ENCODE measurements around the gene SH3RF2.
A peak's percentile ranks its signal among the peaks of the same experiment; 100 is the strongest.
"Not testable (repeated sequence)": the region's sequence is repeated elsewhere in the genome, so short reads cannot be mapped to it uniquely, and the experiment has no call there.

Gene SH3RF2

DNA sequence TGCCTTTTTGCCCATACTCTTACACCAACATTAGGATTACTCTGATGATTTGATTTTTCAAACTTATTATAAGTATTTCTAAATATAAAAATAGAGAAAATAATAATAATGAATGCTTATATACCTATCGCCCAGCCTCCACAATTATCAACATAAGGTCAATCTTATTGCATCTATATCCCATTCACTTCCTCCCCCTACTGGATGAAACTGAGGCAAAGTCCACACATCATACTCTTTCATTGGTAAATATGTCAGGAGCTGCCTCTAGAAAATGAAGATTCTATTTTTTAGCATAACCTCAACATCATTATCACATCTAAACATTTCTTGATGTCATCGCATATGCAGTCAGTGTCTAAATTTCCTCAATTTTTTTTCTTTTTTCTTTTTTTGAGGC is 44.3 kb downstream of the SH3RF2 start:
- no peak for DNase-seq

DNA sequence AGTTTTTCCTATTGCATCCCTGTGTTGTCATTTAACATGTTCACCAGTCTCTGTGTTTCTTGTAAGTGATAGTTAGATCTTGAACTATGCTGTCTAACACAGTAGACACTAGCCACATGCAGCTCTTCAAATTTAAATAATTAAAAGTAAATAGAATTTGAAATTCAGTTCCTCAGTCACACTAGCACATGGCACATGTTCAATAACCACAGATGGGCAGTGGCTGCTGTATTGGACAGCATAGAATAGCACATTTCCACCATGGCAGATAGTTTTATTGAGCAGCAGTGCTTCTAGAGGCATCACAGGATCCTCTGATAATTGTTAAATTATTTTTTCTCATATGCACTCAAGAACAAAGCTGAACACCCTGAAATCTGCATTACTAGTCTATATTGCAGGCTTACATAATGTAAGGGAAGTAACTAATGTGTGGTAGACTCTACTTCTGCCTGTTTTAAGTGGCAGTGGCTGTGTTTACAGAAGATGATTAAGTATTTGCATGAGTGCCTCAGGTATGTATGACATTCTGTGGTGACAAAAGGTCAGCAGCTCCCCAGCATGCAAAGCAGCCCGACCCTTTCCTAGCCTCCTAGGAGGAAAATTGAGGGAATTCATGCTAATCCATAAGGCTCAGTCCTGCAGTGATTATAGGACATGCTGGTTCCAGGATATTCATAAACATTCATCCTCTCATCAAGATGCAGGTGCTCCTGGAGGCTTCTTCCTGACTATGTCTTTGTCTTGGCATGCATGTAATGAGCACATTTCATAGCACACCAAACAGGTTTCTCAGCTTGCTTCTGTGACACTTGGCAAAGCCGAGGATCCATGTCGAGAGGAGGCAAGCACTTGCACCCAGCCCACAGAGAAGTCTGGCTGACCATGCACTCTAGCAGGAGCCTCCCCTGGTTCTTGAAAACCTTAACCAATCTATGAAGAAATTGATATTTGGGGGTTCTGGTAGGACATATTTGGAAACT is 45.5 kb downstream of the SH3RF2 start:
- DNase-seq = no peak

DNA sequence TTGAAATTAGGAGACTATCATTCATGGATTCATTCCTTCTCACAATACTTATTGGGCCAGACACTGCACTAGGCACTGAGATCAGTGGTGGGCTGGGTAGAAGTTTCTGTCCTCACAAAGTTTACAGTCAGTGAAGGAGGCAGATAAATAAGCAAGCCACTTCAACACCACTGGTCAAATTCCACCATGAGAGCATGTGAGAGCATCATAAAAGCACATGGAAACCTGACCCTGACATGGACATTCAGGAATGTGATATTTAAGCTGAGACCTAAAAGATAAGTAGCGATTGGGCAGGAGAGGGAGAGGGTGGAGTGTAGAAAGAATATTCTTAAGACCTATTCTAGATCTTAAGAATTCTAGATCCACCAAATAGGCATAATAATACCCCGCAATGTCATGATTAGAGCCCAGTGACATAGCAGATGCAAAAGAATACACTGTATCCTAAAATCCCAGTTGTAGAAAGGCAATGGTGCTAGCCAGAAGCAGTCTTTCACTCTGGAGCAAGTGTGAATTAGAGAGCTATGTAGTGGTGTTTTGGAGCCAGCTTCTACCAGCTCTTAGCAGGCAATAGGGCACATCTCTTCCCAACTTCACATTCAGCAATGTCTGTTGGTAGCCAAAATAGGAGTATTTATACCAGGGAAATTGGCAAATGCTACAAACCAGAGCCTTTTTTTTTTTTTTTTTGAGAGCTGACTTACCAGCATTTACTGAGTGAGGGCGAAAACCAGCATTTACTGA is 46.4 kb downstream of the SH3RF2 start:
- no peak for DNase-seq

GRCh38 chr5:145983446-145983845 is 47.1 kb downstream of the SH3RF2 start:
- peak; percentile 37 for DNase-seq

GRCh38 chr5:145984072-145984471 is 47.7 kb downstream of the SH3RF2 start:
- no peak for DNase-seq

- DNase-seq = no peak
These were observed 51.5 kb downstream of the SH3RF2 start for GRCh38 chr5:145987856-145988255.

DNA sequence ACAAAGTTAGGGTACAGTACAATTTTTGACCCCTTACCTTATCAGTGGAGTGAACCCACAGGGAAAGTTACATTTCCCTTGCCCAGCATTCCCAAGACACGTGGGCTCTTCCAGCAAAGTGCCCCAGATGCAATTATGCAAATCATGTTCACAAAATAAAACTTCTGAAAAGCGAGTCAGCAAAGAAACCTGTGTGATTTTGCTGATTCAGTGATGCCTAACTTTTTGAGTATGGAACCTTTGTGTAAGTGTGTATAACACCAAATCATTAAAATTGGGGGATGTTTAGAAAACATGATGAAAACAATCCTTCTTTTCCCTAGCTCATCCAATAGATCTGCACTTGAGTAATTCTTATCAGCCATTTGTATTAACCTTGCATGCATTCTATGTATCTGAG is 52.6 kb downstream of the SH3RF2 start:
- no peak for DNase-seq

DNA sequence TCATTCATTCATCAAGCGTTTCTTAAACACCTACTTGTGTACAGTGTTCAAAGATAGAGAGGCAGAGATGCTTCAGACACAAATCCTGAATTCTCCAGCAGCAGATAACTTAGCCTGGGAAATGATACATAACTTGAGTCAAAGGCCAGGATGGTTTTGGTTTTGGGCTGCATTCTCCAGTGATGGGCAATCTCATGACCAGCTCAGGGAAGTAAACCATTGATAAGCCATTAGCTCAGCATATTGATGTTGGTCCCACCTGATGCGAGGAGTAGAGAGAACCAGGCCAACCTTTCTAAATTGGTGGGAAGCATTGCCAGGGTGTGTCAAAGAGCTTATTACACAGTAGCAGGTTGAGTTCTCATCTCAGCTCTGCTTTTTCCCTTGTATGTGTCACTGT is 53.0 kb downstream of the SH3RF2 start:
- no peak for DNase-seq

GRCh38 chr5:145990170-145990569 is 53.8 kb downstream of the SH3RF2 start:
- DNase-seq = no peak

- no peak for DNase-seq
These were observed 54.7 kb downstream of the SH3RF2 start for GRCh38 chr5:145991044-145991575.

- DNase-seq = not testable (repeated sequence)
These were observed 57.2 kb downstream of the SH3RF2 start for GRCh38 chr5:145993538-145993937.

DNA sequence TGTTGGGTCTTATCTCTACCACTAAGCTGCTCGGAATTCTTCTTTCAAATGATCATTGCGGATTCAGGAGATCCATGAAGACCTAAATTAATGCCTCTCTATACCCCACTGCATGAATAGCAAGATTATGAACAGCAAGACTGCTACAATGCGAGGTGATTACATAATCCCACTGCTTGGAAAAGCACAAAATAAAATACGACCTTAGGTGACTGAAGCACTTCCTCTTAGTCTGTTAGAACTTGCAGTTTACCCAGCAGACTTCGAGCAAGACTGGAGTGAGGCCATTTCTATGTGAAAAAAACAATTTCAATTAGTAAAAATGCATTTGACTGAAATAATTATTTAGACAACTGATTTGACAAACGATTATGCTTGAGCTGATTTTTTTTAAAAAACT is 59.8 kb downstream of the SH3RF2 start:
- no peak for DNase-seq

DNA sequence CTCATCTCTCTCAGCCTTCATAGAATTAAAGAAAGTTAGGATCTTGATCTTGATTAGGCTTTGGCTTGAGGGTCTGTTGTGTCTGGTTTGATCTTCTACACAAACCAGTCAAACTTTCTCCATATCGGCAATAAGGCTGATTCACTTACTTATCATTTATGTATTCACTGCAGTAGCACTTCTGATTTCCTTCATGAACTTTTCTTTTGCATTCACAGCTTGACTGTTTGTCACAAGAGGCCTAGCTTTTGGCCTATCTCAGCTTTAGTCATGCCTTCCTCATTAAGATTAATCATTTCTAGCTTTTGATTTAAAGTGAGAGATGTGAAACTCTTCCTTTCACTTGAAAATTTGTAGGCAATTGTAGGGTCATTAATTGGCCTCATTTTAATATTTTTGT is 62.8 kb downstream of the SH3RF2 start:
- DNase-seq = no peak

- DNase-seq = no peak
These were observed 63.7 kb downstream of the SH3RF2 start for GRCh38 chr5:146000072-146000471.

GRCh38 chr5:146001544-146002190 is 65.3 kb downstream of the SH3RF2 start:
- no peak for DNase-seq

DNA sequence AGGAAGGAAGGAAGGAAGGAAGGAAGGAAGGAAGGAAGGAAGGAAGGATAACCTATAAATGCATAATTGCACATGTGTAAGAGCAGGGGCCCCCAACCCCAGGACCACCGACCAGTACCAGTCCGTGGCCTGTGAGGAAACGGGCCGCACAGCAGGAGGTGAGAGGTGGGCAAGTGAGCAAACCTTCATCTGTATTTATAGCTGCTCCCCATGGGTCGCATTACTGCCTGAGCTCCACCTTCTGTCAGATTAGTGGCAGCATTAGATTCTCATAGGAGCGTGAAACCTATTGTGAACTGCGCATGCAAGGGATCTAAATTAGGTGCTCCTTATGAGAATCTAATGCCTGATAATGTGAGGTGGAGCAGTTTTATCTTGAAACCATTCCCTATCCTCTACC is 66.1 kb downstream of the SH3RF2 start:
- DNase-seq = no peak

GRCh38 chr5:146003852-146004251 is 67.5 kb downstream of the SH3RF2 start:
- DNase-seq = no peak

DNA sequence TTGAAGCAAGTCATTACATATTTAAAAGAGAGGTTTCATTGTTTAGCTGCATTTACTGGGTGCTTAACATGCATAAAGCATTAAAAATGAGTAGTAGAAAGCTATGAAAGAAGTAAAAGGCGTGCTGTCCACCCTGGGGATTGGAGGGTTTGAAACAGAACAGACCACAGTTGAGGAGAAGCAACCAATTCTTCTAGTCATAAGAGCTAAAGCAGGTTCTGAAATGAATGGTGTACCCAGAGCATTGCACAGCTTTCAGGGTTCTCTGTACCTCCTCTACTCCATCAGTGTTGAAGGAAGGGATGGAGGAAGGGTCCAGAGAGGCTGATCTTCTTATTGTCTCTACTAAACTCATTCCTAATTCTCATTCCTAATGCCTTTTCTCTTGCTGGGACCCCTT is 68.9 kb downstream of the SH3RF2 start:
- DNase-seq = no peak

DNA sequence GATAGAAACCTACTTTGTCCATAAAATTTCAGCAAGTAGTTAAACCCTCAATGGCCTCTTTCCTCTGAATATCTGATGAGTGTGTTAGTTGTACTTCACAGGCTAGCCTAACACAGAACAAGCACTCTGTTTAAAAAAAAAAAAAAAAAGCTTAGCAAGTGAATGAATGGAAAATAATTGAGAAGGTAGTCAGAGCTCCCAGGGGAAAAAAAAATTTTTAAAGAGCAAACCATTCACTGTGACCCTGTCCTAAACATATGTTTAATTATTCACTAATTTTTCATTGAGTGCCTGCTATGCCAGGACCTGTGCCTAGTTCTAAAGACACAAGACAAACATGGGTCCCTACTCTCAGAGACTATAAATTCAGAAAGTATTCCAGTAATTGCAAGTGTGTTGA is 69.3 kb downstream of the SH3RF2 start:
- DNase-seq = no peak

DNA sequence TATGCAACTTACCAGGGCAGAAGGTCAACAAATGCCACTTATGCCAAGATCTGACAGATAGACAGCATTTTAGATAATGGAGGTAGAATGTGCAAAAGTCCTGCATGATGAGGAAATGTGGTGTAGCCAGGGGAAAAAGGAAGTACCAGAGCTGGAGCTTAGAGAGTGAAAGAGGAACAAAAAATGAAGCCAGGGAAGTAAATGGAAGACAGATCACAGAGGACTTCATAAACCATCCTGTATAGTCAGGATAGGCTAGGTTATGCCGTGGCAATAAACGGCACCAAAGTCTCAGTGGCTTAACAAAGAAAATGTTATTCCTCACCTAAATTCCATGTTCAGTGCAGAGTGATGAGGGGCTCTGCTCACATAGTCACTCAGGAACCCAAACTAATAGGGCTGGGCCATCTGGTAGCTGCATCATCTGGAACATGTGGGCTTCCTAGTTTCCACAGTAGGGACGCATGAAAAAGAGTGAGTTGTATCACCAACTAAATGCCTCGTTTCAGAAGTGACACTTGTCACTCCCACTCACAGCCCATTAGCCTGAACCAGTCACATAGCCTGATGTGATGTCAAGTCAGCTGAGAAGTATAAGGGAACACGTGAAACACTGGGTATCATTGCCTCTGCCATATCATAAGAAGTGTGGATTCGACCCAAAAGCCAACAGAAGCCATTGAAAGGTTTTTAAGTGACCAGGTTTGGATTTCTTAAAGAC is 70.3 kb downstream of the SH3RF2 start:
- no peak for DNase-seq

DNA sequence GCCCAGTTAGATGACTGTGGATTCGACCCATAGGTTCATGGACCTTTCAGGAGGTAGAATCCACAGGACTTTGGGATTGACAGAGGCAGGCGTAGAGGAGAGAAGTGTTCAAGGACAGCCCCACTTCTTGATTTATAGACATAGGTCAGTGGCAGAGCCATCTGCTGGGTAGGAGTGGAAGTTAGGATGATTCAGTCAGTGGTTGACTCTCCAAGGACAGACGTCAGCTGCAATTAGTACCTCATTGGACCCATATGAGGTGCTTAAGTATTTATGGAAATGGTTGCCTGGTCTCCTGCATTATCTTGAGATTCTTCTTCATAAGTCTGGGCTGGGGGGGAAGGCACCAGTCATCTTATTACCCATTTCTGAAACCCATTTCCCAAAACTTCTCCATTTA is 70.9 kb downstream of the SH3RF2 start:
- no peak for DNase-seq

DNA sequence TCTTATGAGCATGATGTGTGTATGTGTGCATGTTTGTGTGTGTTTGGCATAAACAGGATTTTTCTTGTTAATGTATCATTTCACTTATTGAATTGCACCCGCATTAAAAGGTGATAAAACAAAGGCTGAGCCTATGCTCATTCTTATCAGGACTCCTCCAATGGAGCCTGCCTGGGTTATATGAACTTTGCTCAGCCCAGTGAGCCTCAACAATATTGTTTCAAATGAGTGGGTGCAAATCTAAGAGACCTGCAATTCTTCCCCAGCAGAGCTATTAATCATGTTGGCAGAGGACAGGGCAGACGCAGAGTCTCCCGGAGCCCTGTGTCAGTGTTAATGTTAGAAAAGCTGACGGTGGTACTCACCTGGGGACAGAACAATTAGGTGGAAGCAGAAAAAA is 71.6 kb downstream of the SH3RF2 start:
- no peak for DNase-seq

DNA sequence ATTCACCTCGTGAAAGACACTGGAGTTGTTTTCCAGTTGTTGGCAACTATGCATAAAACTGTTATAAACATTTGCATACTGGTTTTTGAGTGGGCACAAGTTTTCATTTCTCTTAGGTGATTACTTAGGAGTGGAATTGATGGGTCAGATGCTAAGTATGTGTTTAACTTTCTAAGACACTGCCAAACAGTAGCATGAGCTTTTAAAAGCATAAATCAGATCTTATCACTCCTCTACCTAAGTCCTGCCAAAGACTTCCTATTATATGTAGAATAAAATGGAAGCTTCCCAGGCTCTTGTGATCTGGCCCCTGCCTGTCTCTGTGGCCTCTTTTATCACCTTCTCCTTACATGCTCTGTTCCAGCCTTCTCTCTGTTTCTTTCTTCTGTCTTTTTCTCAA is 72.6 kb downstream of the SH3RF2 start:
- no peak for DNase-seq

All from femur (tissue), 1 donor.